Vagina (tissue), 2 donors: ENCODE measurements around the gene TMEM170A.

Experiments used
- CTCF ChIP-seq, 3 experiments: fragments of 450-650 bp in 2 of 3; fragments of 200-600 bp in 1 of 3; sonication (generic) in 1 of 3; IDR thresholded peaks; one replicate each; pipeline ENCODE4 v1.5.1; 2017 to 2019; ENCODE audit warnings: antibody characterized with exemption in 3 of 3, mild to moderate bottlenecking in 2 of 3, moderate library complexity in 2 of 3
- POLR2A ChIP-seq, 2 donors: fragments of 450-650 bp; IDR thresholded peaks; one replicate each; pipeline ENCODE4 v1.6.1; 2017; ENCODE audit warnings: antibody characterized with exemption in 2 of 2, mild to moderate bottlenecking in 2 of 2, moderate library complexity in 2 of 2
- POLR2AphosphoS5 ChIP-seq, 2 donors: sonication (generic); formaldehyde crosslinking; IDR thresholded peaks; one replicate each; pipeline ENCODE4 v1.9.0; 2017; ENCODE audit warnings: antibody characterized with exemption in 2 of 2, mild to moderate bottlenecking in 2 of 2, low read depth in 1 of 2; ENCODE audit not compliant: insufficient read depth in 1 of 2

- TF ChIP-seq CTCF (IDR thresholded peaks at IDR 0.05) (peak in 1 of 3 experiments; percentile 10), POLR2AphosphoS5 (IDR thresholded peaks at IDR 0.05; ENCODE audit: insufficient read depth in 1 of 2, low read depth in 1 of 2) (peak; percentile 97), POLR2A (IDR thresholded peaks at IDR 0.05) (peak in 1 of 2 donors; percentile 84)
Observed at GRCh38 chr16:75432828-75433731, 31.4 kb downstream of the TMEM170A start, which contains the start of gene CFDP1.
